ENCODE results near the gene ST6GALNAC5.

ST6GALNAC5 gene

GRCh38 chr1:76942549-76942948 is 75.3 kb downstream of the ST6GALNAC5 start:
- H3K4me3 ChIP-seq (ENCODE audit: insufficient read depth, low read length, poor library complexity, severe bottlenecking) = no peak overlapping the region
- no peaks in the 10 kb centered on the region for H3K9me2 ChIP-seq (replicated peaks; ENCODE audit: insufficient read depth, low read length)
- TF ChIP-seq EZH2phosphoT487 (conservative IDR thresholded peaks at IDR 0.05; ENCODE audit: low read length) = no peak
- no peak for TF ChIP-seq CTCF (IDR thresholded peaks at IDR 0.05; ENCODE audit: insufficient read depth, low read length, poor library complexity, severe bottlenecking)
- no peak overlapping the region for H2AFZ ChIP-seq (ENCODE audit: low read depth, low read length, severe bottlenecking)
- H3K79me2 ChIP-seq (ENCODE audit: insufficient read depth, low read length) = no peaks in the 10 kb centered on the region
- H3K9ac ChIP-seq (ENCODE audit: low read length) = no peak overlapping the region
- no peak overlapping the region for H3K4me2 ChIP-seq (ENCODE audit: low read depth, low read length, poor library complexity, severe bottlenecking)
- H3K27ac ChIP-seq (ENCODE audit: low read depth, low read length) = no peak overlapping the region
- no peaks in the 10 kb centered on the region for H4K20me1 ChIP-seq (ENCODE audit: low read depth, low read length)
- no peaks in the 10 kb centered on the region for H3K36me3 ChIP-seq (ENCODE audit: low read length)
- H3F3A ChIP-seq (ENCODE audit: insufficient read depth) = no peaks in the 10 kb centered on the region
- no peaks in the 10 kb centered on the region for H3K27me3 ChIP-seq (ENCODE audit: low read length)
- no peaks in the 10 kb centered on the region for H3K9me3 ChIP-seq (ENCODE audit: insufficient read depth, low read length)

GRCh38 chr1:76944942-76945341 is 77.7 kb downstream of the ST6GALNAC5 start:
- Histone ChIP-seq H4K20me1 (ENCODE audit: low read depth, low read length) (no peaks in the 10 kb centered on the region), H3K4me3 (ENCODE audit: insufficient read depth, low read length, poor library complexity, severe bottlenecking) (no peak overlapping the region), H3K9me3 (ENCODE audit: insufficient read depth, low read length) (no peaks in the 10 kb centered on the region), H3K9ac (ENCODE audit: low read length) (no peak overlapping the region), H3K27me3 (ENCODE audit: low read length) (no peaks in the 10 kb centered on the region), H3K27ac (ENCODE audit: low read depth, low read length) (no peak overlapping the region), H3F3A (ENCODE audit: insufficient read depth) (no peaks in the 10 kb centered on the region), H3K36me3 (ENCODE audit: low read length) (no peaks in the 10 kb centered on the region), H3K4me2 (ENCODE audit: low read depth, low read length, poor library complexity, severe bottlenecking) (no peak overlapping the region), H3K9me2 (replicated peaks; ENCODE audit: insufficient read depth, low read length) (no peaks in the 10 kb centered on the region), H2AFZ (ENCODE audit: low read depth, low read length, severe bottlenecking) (no peak overlapping the region), H3K79me2 (ENCODE audit: insufficient read depth, low read length) (no peaks in the 10 kb centered on the region)
- no peak for TF ChIP-seq EZH2phosphoT487 (conservative IDR thresholded peaks at IDR 0.05; ENCODE audit: low read length)
- no peak for TF ChIP-seq CTCF (IDR thresholded peaks at IDR 0.05; ENCODE audit: insufficient read depth, low read length, poor library complexity, severe bottlenecking)

- Histone ChIP-seq H2AFZ (ENCODE audit: low read depth, low read length, severe bottlenecking) (no peak overlapping the region), H3K9me3 (ENCODE audit: insufficient read depth, low read length) (no peaks in the 10 kb centered on the region), H3K27ac (ENCODE audit: low read depth, low read length) (no peak overlapping the region), H3F3A (ENCODE audit: insufficient read depth) (no peaks in the 10 kb centered on the region), H3K4me3 (ENCODE audit: insufficient read depth, low read length, poor library complexity, severe bottlenecking) (no peak overlapping the region), H3K79me2 (ENCODE audit: insufficient read depth, low read length) (no peaks in the 10 kb centered on the region), H3K36me3 (ENCODE audit: low read length) (no peaks in the 10 kb centered on the region), H3K4me2 (ENCODE audit: low read depth, low read length, poor library complexity, severe bottlenecking) (no peak overlapping the region), H3K27me3 (ENCODE audit: low read length) (no peaks in the 10 kb centered on the region), H3K9me2 (replicated peaks; ENCODE audit: insufficient read depth, low read length) (no peaks in the 10 kb centered on the region), H4K20me1 (ENCODE audit: low read depth, low read length) (no peaks in the 10 kb centered on the region), H3K9ac (ENCODE audit: low read length) (no peak overlapping the region)
- TF ChIP-seq EZH2phosphoT487 (conservative IDR thresholded peaks at IDR 0.05; ENCODE audit: low read length) (no peak), CTCF (IDR thresholded peaks at IDR 0.05; ENCODE audit: insufficient read depth, low read length, poor library complexity, severe bottlenecking) (no peak)
Measured at GRCh38 chr1:76948846-76949245, 81.6 kb downstream of the ST6GALNAC5 start.

Data from SU-DHL-6 (cell line).